Psoas muscle (tissue), 8 donors: ENCODE data around the gene NFATC1. TPM values are rescaled to one million over a fixed set of nuclear protein-coding genes. Genes with fewer than 3 reads are reported as not detected.

Experiments used
- ATAC-seq, 4 donors: fragments of 200-7000 bp; cut with Tn5 transposase; one replicate each; pipeline ENCODE4 v1.9.1; 2020; ENCODE audit warnings: moderate library complexity in 3 of 4, mild to moderate bottlenecking in 2 of 4
- DNase-seq, 2 donors: peaks; one replicate each; pipeline ENCODE4 v3.0.0-alpha.2; 2020
- H3K27ac ChIP-seq: fragments of 200-600 bp; one replicate; pipeline ENCODE4 v1.8.0; 2022
- H3K27me3 ChIP-seq, 3 donors: fragments of 200-600 bp in 1 of 3; one replicate each; pipeline versions ENCODE4 v1.6.1 to v1.8.0; 2013 to 2022; ENCODE audit warnings: low read length in 2 of 3, mild to moderate bottlenecking in 2 of 3, moderate library complexity in 1 of 3; ENCODE audit not compliant: insufficient read depth in 3 of 3
- H3K36me3 ChIP-seq, 2 donors: fragments of 200-600 bp in 1 of 2; one replicate each; pipeline versions ENCODE4 v1.6.1 to v1.8.0; 2013 to 2022; ENCODE audit warnings: low read depth in 1 of 2, mild to moderate bottlenecking in 1 of 2, moderate library complexity in 1 of 2; ENCODE audit not compliant: insufficient read depth in 1 of 2
- H3K4me1 ChIP-seq: fragments of 200-600 bp; one replicate; pipeline ENCODE4 v1.8.0; 2022
- H3K4me3 ChIP-seq: fragments of 200-600 bp; one replicate; pipeline ENCODE4 v1.8.0; 2022; ENCODE audit warnings: mild to moderate bottlenecking
- H3K9me3 ChIP-seq: fragments of 200-600 bp; one replicate; pipeline ENCODE4 v1.8.0; 2022
- WGBS, 3 donors: extraction: QIAGEN DNeasy Blood & Tissue Kit; methylation state at CpG; one replicate each; pipeline versions ENCODE4 v1.1.6 to v1.1.7; 2013; 5-methylcytosine and 5-hydroxymethylcytosine counted together
- intact Hi-C, 2 donors: fragments of 100-400 bp; cut with DNase I; formaldehyde crosslinking; loops; one replicate each; pipeline versions ENCODE4 v1.11.0 to v1.14.2; 2022
- polyA plus RNA-seq, 3 donors: library from polyadenylated mRNA; stranded (reverse); fragments of 200-250 nt; gene quantifications; one replicate each; pipeline ENCODE4 v1.2.3, GENCODE V29; 2013
- total RNA-seq, 4 donors: library from RNA; stranded (reverse); fragmentation: NEBNext Ultra II Directional in 2 of 4; extraction: Animal tissue kit (Norgen Biotek cat#: 25700) in 2 of 4; gene quantifications; one replicate each; pipeline versions ENCODE4 v1.2.1 to v1.2.4, GENCODE V29; 2021 to 2023
- TF ChIP-seq, protein P1 (sequence below): fragments of 200-600 bp; IDR thresholded peaks from one replicate; pipeline ENCODE4 v1.8.0; 2022; ENCODE audit warnings: antibody characterized with exemption
- donor health status: healthy with polysubstance abuse.
- donor health status: DM: no; HTN: no; CAD: no; lungs with moderate emphysema.
- donor health status: Bipolar disorder and iron deficiency.
- donor health status: healthy.
- donor health status: DM: yes; HTN: yes; CAD: no.
- donor health status: DM: no; HTN: no; CAD: no.
- donor health status: DM: no; HTN: no; CAD: no.
- donor health status: DM: yes; HTN: yes; CAD: no.

NFATC1 gene
- total and polyA plus RNA-seq, 7 donors: 3.0 to 28.7 (median 21.0) TPM

DNA sequence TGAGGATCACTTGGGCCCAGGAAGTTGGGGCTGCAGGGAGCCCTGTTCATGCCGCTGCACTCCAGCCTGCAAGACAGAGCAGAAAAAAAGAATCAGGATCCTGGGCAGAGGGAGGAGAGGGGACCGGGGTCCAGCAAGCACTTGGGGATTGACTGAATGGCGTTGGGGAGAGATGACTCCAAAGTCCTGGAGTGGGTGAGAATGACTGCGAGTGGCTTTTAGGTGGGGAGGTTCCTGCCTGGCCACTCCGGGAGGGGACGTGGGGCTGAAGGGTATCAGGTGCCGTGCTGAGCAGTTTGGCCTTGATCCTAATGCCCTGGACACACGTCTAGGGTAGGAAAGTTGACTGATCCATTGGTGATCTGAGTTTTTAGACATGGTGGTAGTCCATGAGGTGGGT is 3.5 kb upstream of the NFATC1 start:
- ATAC-seq (no peak), DNase-seq (no peak)
- intact Hi-C loops: loop anchor here in 1 of 2 donors (10.0 kb wide), 1 partner anchor 643 kb away; the partner anchor contains the start of gene RBFA
- peaks cover 0 to 14% (median 2%) of the 10 kb centered on the region in 3 donors for H3K27me3 ChIP-seq
- 67 to 88% (median 72%) methylated on average over 8 of the region's 8 CpGs for WGBS, 3 donors
- no peaks in the 10 kb centered on the region for H3K36me3 ChIP-seq
- TF ChIP-seq, protein P1, sequence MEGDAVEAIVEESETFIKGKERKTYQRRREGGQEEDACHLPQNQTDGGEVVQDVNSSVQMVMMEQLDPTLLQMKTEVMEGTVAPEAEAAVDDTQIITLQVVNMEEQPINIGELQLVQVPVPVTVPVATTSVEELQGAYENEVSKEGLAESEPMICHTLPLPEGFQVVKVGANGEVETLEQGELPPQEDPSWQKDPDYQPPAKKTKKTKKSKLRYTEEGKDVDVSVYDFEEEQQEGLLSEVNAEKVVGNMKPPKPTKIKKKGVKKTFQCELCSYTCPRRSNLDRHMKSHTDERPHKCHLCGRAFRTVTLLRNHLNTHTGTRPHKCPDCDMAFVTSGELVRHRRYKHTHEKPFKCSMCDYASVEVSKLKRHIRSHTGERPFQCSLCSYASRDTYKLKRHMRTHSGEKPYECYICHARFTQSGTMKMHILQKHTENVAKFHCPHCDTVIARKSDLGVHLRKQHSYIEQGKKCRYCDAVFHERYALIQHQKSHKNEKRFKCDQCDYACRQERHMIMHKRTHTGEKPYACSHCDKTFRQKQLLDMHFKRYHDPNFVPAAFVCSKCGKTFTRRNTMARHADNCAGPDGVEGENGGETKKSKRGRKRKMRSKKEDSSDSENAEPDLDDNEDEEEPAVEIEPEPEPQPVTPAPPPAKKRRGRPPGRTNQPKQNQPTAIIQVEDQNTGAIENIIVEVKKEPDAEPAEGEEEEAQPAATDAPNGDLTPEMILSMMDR: no peak
- H3K4me1 ChIP-seq: peaks cover 16% of the 10 kb centered on the region
- H3K4me3 ChIP-seq: no peak overlapping the region
- H3K27ac ChIP-seq: no peak overlapping the region
- no peaks in the 10 kb centered on the region for H3K9me3 ChIP-seq

DNA sequence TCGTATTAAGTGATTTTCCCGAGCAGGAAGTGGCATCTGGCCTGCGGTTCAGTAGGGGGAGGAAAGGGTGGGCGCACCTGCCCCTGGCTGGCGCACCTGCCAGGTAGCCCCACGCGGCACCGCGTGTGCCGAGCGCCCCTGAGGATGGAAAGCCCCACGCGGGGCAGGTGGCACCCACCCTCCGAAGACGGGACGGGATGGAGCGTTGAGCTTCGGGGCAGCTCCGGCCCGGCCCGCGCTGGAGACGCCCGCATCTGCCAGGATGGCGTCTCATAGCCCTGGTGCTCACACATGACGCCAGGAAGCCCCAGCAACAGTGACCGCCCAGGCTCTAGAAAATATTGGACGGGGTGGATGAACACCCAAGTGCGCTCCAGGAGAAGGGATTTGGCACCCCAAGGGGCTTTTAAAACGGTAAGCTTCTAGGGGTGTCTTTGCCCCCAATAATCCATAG is 2.5 kb upstream of the NFATC1 start:
- Histone ChIP-seq H3K27ac (peak overlapping the region; percentile 93), H3K27me3 (peaks cover 0 to 4% (median 0%) of the 10 kb centered on the region in 3 donors), H3K4me3 (peak overlapping the region; percentile 66), H3K9me3 (no peaks in the 10 kb centered on the region), H3K36me3 (no peaks in the 10 kb centered on the region), H3K4me1 (peaks cover 16% of the 10 kb centered on the region)
- intact Hi-C loops: loop anchor here in 1 of 2 donors (10.0 kb wide), 1 partner anchor 642 kb away; the partner anchor contains the start of gene RBFA
- DNase-seq (peak in 1 of 2 donors; percentile 73), ATAC-seq (peak; percentile 33 to 62 (median 38))
- 4 to 8% (median 8%) methylated on average over 26 to 30 of the region's 30 CpGs for WGBS, 3 donors
- TF ChIP-seq, protein P1: no peak

DNA sequence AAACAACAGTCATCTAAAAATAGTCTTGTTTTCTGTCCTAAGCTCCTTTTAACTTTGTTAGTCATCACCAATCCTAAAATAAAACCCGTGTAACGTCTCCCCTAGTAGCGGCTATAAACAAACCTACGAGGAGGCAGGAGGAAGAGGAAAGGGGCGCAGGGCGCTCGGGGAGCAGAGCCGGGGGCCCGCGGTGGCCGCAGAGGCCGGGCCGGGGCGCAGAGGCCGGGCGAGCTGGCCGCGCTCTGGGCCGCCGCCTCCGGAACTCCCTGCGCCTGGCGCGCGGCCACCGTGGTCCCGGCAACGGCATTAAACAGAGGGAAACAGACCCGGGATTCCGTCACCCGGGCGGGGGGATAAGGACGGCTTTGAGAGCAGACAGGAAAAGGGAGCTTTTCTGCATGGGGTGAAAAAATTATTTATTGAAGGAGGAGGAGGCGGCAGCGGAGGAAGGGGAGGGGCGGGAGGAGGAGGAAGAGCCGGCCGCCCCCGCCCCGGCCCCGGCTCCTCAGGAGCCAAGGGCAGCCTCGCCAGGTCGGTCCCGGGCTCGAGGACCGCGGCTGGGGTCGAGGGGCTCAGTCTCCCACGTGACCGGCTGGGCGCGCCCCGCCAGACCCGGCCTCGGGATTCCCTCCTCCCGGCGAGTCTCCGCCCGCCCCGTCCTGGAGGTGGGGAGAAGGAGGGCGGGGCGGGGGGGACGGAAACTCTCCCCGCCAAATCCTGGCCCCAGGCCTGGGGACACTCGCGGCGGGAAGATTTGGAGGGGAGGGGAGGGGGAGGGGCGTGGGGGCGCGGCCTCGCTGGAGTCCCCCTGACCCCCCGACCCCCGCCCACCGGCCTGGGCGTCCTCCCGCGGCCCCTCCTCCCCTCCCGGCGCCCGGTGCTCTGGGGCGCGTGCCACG is 1.8 kb upstream of the NFATC1 start:
- Histone ChIP-seq H3K9me3 (no peaks in the 10 kb centered on the region), H3K27me3 (no peaks in the 10 kb centered on the region), H3K4me1 (peaks cover 16% of the 10 kb centered on the region), H3K27ac (peak overlapping the region; percentile 93), H3K4me3 (peak overlapping the region; percentile 66), H3K36me3 (no peaks in the 10 kb centered on the region)
- intact Hi-C loops: loop anchor here in 1 of 2 donors (10.0 kb wide), 1 partner anchor 641 kb away; the partner anchor contains the start of gene RBFA
- DNase-seq: peak; percentile 93
- ATAC-seq: peak; percentile 58 to 73 (median 64)
- 1% methylated on average over 28 to 82 of the region's 83 CpGs for WGBS, 3 donors
- TF ChIP-seq, protein P1: no peak

DNA sequence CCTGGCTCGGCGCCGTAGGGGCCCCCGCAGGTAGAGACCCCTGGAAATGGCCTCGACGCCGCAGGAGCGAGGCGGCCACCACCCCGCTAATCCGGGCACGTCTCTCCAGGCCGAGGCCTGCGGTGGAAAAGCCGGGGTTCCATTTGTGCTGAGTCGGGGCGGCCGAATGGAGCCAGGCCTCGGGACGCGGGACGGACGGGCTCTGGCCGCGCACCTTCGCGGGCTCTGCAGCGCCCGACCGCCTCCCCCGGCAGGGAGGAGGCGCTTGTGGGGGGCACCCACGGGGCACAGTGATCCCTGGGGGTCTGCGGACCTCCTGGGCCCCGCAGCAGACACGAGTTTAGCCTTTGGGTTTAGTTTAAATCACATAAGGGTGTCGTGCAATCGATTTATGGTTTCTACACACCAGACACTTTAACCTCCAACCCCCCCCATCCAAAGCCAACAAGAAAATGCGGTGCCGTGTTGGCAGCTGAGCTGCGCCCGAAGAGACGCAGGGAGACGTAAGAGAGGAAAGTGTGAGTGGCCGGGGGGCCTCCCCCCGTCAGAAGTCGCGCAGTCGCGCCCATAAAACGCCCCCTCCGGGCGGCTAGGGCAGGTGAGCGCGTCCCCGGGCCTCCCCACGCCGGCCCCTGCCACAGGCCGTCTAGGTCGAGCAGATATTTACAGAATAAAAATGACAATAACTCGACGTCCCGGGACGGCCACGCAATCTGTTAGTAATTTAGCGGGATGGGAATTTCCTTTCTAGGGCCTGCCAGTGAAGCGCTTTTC is 1.0 kb upstream of the NFATC1 start:
- Histone ChIP-seq H3K27me3 (no peaks in the 10 kb centered on the region), H3K36me3 (no peaks in the 10 kb centered on the region), H3K27ac (peak overlapping the region; percentile 93), H3K4me1 (peaks cover 20% of the 10 kb centered on the region), H3K4me3 (peak overlapping the region; percentile 66), H3K9me3 (no peaks in the 10 kb centered on the region)
- ATAC-seq (peak; percentile 29 to 52 (median 38)), DNase-seq (peak in 1 of 2 donors; percentile 71)
- intact Hi-C loops: loop anchor here in 1 of 2 donors (10.0 kb wide), 1 partner anchor 640 kb away; the partner anchor contains the start of gene RBFA
- WGBS, 3 donors: 3 to 13% (median 3%) methylated on average over 59 to 67 of the region's 67 CpGs
- TF ChIP-seq, protein P1: no peak
